DMS 273 (cell line): ENCODE results near the gene WDFY3.

Source experiments
- DNase-seq: peaks from one replicate; lab custom pipeline; 2025; ENCODE audit not compliant: unreplicated experiment; lab: John Stamatoyannopoulos, UW

WDFY3 gene

GRCh38 chr4:84626673-84627072, 339.8 kb downstream of the WDFY3 start:
- DNase-seq, result no peak

DNA sequence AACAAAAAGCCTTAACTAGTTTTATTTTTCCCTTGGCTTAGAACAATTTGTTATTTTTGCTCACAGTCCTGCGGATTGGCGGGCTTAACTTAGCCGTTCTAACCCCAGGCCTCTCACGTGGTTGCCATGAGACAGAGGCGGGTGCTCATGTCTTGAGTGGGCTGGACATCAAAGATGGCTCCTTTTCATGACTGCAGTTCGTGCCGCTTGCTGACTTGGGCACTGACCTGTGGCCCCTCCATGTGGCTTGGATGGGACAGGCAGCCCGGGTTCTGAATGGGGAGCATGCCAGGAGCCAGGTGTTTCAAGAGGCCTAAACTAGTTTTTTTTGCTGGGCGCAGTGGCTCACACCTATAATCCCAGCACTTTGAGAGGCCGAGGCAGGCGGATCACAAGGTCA, 342.8 kb downstream of the WDFY3 start:
- no peak for DNase-seq

DNA sequence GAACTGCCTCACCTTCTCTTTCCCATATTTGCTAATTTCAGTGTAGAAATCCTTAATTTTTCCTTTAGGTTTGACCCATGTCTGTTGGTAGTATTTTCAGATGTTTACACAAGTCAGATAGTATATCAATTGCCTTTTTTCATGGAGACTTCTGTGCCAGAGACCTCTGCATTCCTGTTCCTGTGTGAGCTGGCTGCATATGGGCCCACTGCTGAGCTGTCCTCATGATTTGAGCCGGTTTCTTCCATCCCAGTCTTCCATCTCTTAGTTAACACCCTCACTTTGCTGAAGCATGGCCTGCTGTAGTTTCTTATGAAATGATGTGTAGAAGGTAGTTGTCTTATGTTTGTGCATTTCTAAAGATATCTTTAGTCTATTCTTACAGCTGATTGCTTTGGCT, 343.5 kb downstream of the WDFY3 start:
- no peak for DNase-seq
